GM18951 (cell line): ENCODE results near the gene MSH6.

Experiments used
- POLR2A ChIP-seq: IDR thresholded peaks from 4 replicates; pipeline ENCODE4 v1.6.1; 2011; ENCODE audit warnings: mild to moderate bottlenecking; ENCODE audit not compliant: insufficient read length, insufficient read depth; ENCODE audit errors: extremely low read depth
- in situ Hi-C: fragments of 300-500 bp; cut with MboI; formaldehyde crosslinking; loops from one replicate; pipeline ENCODE4 v1.12.0; 2022; ENCODE audit warnings: low sequenced_read_pairs, mixed read lengths, inconsistent platforms; ENCODE audit not compliant: unreplicated experiment

Gene MSH6

GRCh38 chr2:47803363-47803762 is 20.4 kb downstream of the MSH6 start:
- in situ Hi-C loops = no loop called here
- no peak for TF ChIP-seq POLR2A

GRCh38 chr2:47803770-47804169 is 20.8 kb downstream of the MSH6 start:
- TF ChIP-seq POLR2A = no peak
- in situ Hi-C loops = no loop called here

GRCh38 chr2:47805850-47806249 is 22.9 kb downstream of the MSH6 start:
- in situ Hi-C loops = no loop called here
- TF ChIP-seq POLR2A = no peak

- no peak for TF ChIP-seq POLR2A
- in situ Hi-C loops = no loop called here
Observed at GRCh38 chr2:47808614-47809013, 25.7 kb downstream of the MSH6 start.

GRCh38 chr2:47809903-47810302 is 27.0 kb downstream of the MSH6 start:
- no peak for TF ChIP-seq POLR2A
- in situ Hi-C loops = no loop called here

- in situ Hi-C loops = no loop called here
- TF ChIP-seq POLR2A = no peak
Observed at GRCh38 chr2:47810850-47811249, 27.9 kb downstream of the MSH6 start.

- in situ Hi-C loops = no loop called here
- TF ChIP-seq POLR2A = no peak
Observed at GRCh38 chr2:47811668-47812067, 28.7 kb downstream of the MSH6 start.

GRCh38 chr2:47815764-47816163 is 32.8 kb downstream of the MSH6 start:
- no peak for TF ChIP-seq POLR2A
- in situ Hi-C loops = no loop called here

GRCh38 chr2:47818777-47819176 is 35.8 kb downstream of the MSH6 start:
- in situ Hi-C loops = no loop called here
- no peak for TF ChIP-seq POLR2A

- in situ Hi-C loops = no loop called here
Observed at GRCh38 chr2:47819834-47820233, 36.9 kb downstream of the MSH6 start.

GRCh38 chr2:47822518-47822917 is 39.6 kb downstream of the MSH6 start:
- in situ Hi-C loops = no loop called here
- TF ChIP-seq POLR2A = no peak

More at GRCh38 chr2:47819834-47820233, 36.9 kb downstream of the MSH6 start:
- no peak for TF ChIP-seq POLR2A

- in situ Hi-C loops = no loop called here
Observed at GRCh38 chr2:47833516-47833968, 50.6 kb downstream of the MSH6 start.

GRCh38 chr2:47838249-47838648 is 55.3 kb downstream of the MSH6 start:
- no peak for TF ChIP-seq POLR2A
- in situ Hi-C loops = no loop called here

More at GRCh38 chr2:47833516-47833968, 50.6 kb downstream of the MSH6 start:
- TF ChIP-seq POLR2A = no peak

GRCh38 chr2:47838686-47839085 is 55.7 kb downstream of the MSH6 start:
- in situ Hi-C loops = no loop called here
- TF ChIP-seq POLR2A = no peak

GRCh38 chr2:47842846-47843245 is 59.9 kb downstream of the MSH6 start:
- no peak for TF ChIP-seq POLR2A
- in situ Hi-C loops = no loop called here
